CD4-positive, alpha-beta T cell (primary cell): ENCODE results near the gene ENDOG. TPM values are rescaled to one million over a fixed set of nuclear protein-coding genes. Genes with fewer than 3 reads are reported as not detected.

Experiments used
- ATAC-seq: fragments of 200-7000 bp; cut with Tn5 transposase; one replicate; pipeline ENCODE4 v1.10.0; 2022; ENCODE audit warnings: mild to moderate bottlenecking; ENCODE audit not compliant: poor library complexity
- CTCF ChIA-PET: fragments of 350-600 bp; sonication (Branson Sonifier 250); formaldehyde crosslinking; loops from one replicate; lab custom pipeline; 2021; ENCODE audit warnings: antibody characterized with exemption, inconsistent platforms; lab: Charles Lee
- POLR2A ChIA-PET: fragments of 350-600 bp; sonication (Branson Sonifier 250); formaldehyde crosslinking; loops from one replicate; lab custom pipeline; 2021; ENCODE audit warnings: antibody characterized with exemption, inconsistent platforms; lab: Charles Lee
- DNase-seq, 14 experiments: peaks; one replicate each; pipeline ENCODE4 v3.0.0-alpha.2; 2013 to 2020; ENCODE audit warnings: mixed read lengths in 2 of 14
- H3K27ac ChIP-seq, 2 donors: one replicate each; pipeline versions ENCODE4 v1.5.1 to v1.7.0; 2013; ENCODE audit warnings: low read length in 2 of 2, low read depth in 1 of 2, mild to moderate bottlenecking in 1 of 2
- H3K27me3 ChIP-seq, 2 experiments: 1 replicate in 1 of 2; 2 replicates in 1 of 2; pipeline versions ENCODE4 v1.6.1 to v1.7.0; 2013; ENCODE audit warnings: low read length in 2 of 2, control low read depth in 1 of 2, mild to moderate bottlenecking in 1 of 2, moderate library complexity in 1 of 2; ENCODE audit not compliant: insufficient read depth in 2 of 2, control insufficient read depth in 1 of 2
- H3K36me3 ChIP-seq: one replicate; pipeline ENCODE4 v1.6.1; 2013; ENCODE audit warnings: low read length, control low read depth; ENCODE audit not compliant: insufficient read depth
- H3K4me1 ChIP-seq: one replicate; pipeline ENCODE4 v1.6.1; 2013; ENCODE audit warnings: low read length, control low read depth; ENCODE audit not compliant: insufficient read depth
- H3K4me3 ChIP-seq: one replicate; pipeline ENCODE4 v1.5.1; 2013; ENCODE audit warnings: mild to moderate bottlenecking, low read length, moderate library complexity
- H3K9me3 ChIP-seq, 2 experiments: 1 replicate in 1 of 2; 2 replicates in 1 of 2; pipeline versions ENCODE4 v1.6.1 to v1.7.0; 2013; ENCODE audit warnings: low read length in 2 of 2, mild to moderate bottlenecking in 2 of 2, control low read depth in 1 of 2, moderate library complexity in 1 of 2; ENCODE audit not compliant: control insufficient read depth in 1 of 2, insufficient read depth in 1 of 2
- H3K27ac Mint-ChIP-seq: one replicate; pipeline ENCODE4 v1.8.0; 2020; ENCODE audit warnings: mixed read lengths
- H3K27me3 Mint-ChIP-seq: one replicate; pipeline ENCODE4 v1.8.0; 2021; ENCODE audit warnings: mixed read lengths
- H3K36me3 Mint-ChIP-seq: one replicate; pipeline ENCODE4 v1.8.0; 2021; ENCODE audit warnings: low read depth, mixed read lengths
- H3K4me1 Mint-ChIP-seq: one replicate; pipeline ENCODE4 v1.8.0; 2021; ENCODE audit warnings: low read depth, mixed read lengths
- H3K4me3 Mint-ChIP-seq: one replicate; pipeline ENCODE4 v1.8.0; 2020; ENCODE audit warnings: mild to moderate bottlenecking, mixed read lengths
- H3K9me3 Mint-ChIP-seq: one replicate; pipeline ENCODE4 v1.8.0; 2020; ENCODE audit warnings: mixed read lengths
- CTCF ChIP-seq: fragments of 200-600 bp; IDR thresholded peaks from one replicate; pipeline ENCODE4 v1.8.0; 2022; ENCODE audit warnings: antibody characterized with exemption, mild to moderate bottlenecking
- intact Hi-C, 2 experiments: fragments of 100-400 bp; cut with DNase I in 1 of 2; cut with micrococcal nuclease in 1 of 2; formaldehyde crosslinking; loops; one replicate each; pipeline versions ENCODE4 v1.15.1 to v1.9.0; 2023 to 2025; cut with DNase I, micrococcal nuclease
- total RNA-seq, 174 experiments: library from RNA in 2 of 174; stranded (reverse) in 2 of 174; gene quantifications; one replicate each; pipeline ENCODE4 v1.2.3 and lab custom pipeline; 2021 to 2026

ENDOG gene
- total RNA-seq, 2 experiments from 2014 or later = 3.2 to 3.7 TPM

GRCh38 chr9:128782669-128783068 lies 35.6 kb upstream of the ENDOG start:
- Histone ChIP-seq H3K27me3 (no peaks in the 10 kb centered on the region), H3K4me1 (peaks cover 14% of the 10 kb centered on the region), H3K36me3 (no peaks in the 10 kb centered on the region), H3K9me3 (no peaks in the 10 kb centered on the region), H3K27ac (no peak overlapping the region), H3K4me3 (no peak overlapping the region)
- TF ChIP-seq CTCF = no peak
- H3K27me3 Mint-ChIP-seq = no peaks in the 10 kb centered on the region
- CTCF ChIA-PET = no interaction called here
- POLR2A ChIA-PET = interaction anchor here (0.6 to 1.0 kb wide), 2 partner anchors 10 to 100 kb away, joined by 3 read pairs; no protein-coding TSS in a partner anchor
- no peak overlapping the region for H3K4me3 Mint-ChIP-seq
- ATAC-seq (no peak), DNase-seq (no peak)
- H3K9me3 Mint-ChIP-seq = no peaks in the 10 kb centered on the region
- H3K4me1 Mint-ChIP-seq = peaks cover 8% of the 10 kb centered on the region
- no peak overlapping the region for H3K27ac Mint-ChIP-seq
- H3K36me3 Mint-ChIP-seq = peaks cover 5% of the 10 kb centered on the region
- intact Hi-C loops = loop anchor here in 1 of 2 experiments (10.0 kb wide), 1 partner anchor 328 kb away; the partner anchor contains the start of gene ODF2

- ChIA-PET CTCF (interaction anchor here (1.0 to 1.1 kb wide), 2 partner anchors 33 kb away, joined by 4 to 5 read pairs; partner anchors contain the start of gene ENDOG), POLR2A (interaction anchor here (0.6 to 5.7 kb wide), 4 partner anchors 13 to 1980 kb away, joined by 3 to 49 read pairs (median 4); partner anchors contain the start of gene ZER1)
- no peak for TF ChIP-seq CTCF
- Histone ChIP-seq H3K36me3 (peaks cover 7% of the 10 kb centered on the region), H3K9me3 (no peaks in the 10 kb centered on the region), H3K27me3 (no peaks in the 10 kb centered on the region), H3K4me3 (no peak overlapping the region), H3K4me1 (peaks cover 23% of the 10 kb centered on the region), H3K27ac (no peak overlapping the region)
- intact Hi-C loops = loop anchor here in 1 of 2 experiments (5.0 to 10.0 kb wide), 4 partner anchors 42 to 463 kb away; partner anchors contain the start of genes COQ4, ODF2, PKN3 and SPOUT1
- Mint-ChIP-seq H3K4me1 (peaks cover 25% of the 10 kb centered on the region), H3K27me3 (no peaks in the 10 kb centered on the region), H3K27ac (peak overlapping the region; percentile 65), H3K9me3 (no peaks in the 10 kb centered on the region), H3K36me3 (peaks cover 16% of the 10 kb centered on the region), H3K4me3 (peak overlapping the region; percentile 38)
- ATAC-seq = no peak
- no peak for DNase-seq
These were observed 32.9 kb upstream of the ENDOG start for GRCh38 chr9:128785427-128785826.

- Histone ChIP-seq H3K36me3 (peaks cover 22% of the 10 kb centered on the region), H3K27ac (peak within 1 kb of the TSS; percentile 67 to 77), H3K9me3 (no peaks in the 10 kb centered on the region), H3K27me3 (no peaks in the 10 kb centered on the region), H3K4me3 (peak within 1 kb of the TSS; percentile 79), H3K4me1 (peaks cover 23% of the 10 kb centered on the region)
- Mint-ChIP-seq H3K9me3 (no peaks in the 10 kb centered on the region), H3K4me1 (peaks cover 25% of the 10 kb centered on the region), H3K36me3 (peaks cover 31% of the 10 kb centered on the region), H3K27ac (peak within 1 kb of the TSS; percentile 99), H3K4me3 (peak within 1 kb of the TSS; percentile 96), H3K27me3 (no peaks in the 10 kb centered on the region)
- DNase-seq (peak; percentile 82 to 95 (median 87)), ATAC-seq (peak; percentile 92)
- ChIA-PET POLR2A (interaction anchor here (2.3 to 5.7 kb wide), 2 partner anchors 15 to 63 kb away, joined by 9 to 49 read pairs; partner anchors contain the start of genes ZDHHC12 and ZER1), CTCF (interaction anchor here (1.1 kb wide), 1 partner anchor 31 kb away, joined by 5 read pairs; the partner anchor contains the start of gene ENDOG)
- TF ChIP-seq CTCF = no peak
- intact Hi-C loops = loop anchor here (1.0 to 10.0 kb wide), 7 partner anchors 16 to 465 kb away; partner anchors contain the start of genes ZER1 (in 2 of the 2), COQ4 (in 1 of the 2), ENDOG (in 1 of the 2) and LRRC8A (in 1 of the 2)
These were observed 31.4 kb upstream of the ENDOG start, which contains the start of gene TBC1D13 for GRCh38 chr9:128786681-128787601. Gene TBC1D13, plus strand, starts transcription at chr9:128787253. Its CDS starts 101 bp downstream, at chr9:128787354.
